IPS-NIHi7 (cell line): ENCODE results near the gene COASY.
A peak's percentile ranks its signal among the peaks of the same experiment; 100 is the strongest.

Experiments
- DNase-seq: peaks from one replicate; pipeline ENCODE4 v3.0.0; 2012; ENCODE audit warnings: mixed read lengths; ENCODE audit errors: extremely low spot score

Gene COASY

DNA sequence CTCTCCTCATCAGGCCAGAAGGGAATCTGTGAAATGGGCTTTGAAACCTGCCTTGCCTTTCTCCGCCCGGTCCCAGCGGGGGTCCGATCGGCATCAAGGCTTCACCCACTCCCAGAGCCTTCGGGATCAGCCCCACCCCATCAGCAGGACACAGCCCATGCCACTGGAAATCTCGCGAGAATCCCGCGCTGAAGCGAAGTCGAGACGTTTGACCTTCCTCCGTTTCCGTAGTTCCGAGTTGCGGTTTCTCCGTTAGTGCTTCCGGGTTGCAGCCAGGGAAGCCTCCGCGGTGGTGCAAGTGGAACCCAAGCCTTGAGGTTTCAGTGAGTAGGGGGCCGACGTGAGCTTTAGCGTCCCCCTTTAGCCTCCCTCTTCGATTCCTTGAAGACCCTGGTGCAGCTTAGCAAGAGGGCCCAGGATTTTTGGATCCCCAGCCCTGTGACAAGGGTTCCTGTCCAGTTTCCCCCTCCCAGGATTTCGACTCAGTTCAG is at the start of gene COASY:
COASY (plus strand) TSS at position 252 of the 491 bp plus-strand sequence. CDS start 475 bp downstream, outside the sequence.
- peak; percentile 97 for DNase-seq

DNA sequence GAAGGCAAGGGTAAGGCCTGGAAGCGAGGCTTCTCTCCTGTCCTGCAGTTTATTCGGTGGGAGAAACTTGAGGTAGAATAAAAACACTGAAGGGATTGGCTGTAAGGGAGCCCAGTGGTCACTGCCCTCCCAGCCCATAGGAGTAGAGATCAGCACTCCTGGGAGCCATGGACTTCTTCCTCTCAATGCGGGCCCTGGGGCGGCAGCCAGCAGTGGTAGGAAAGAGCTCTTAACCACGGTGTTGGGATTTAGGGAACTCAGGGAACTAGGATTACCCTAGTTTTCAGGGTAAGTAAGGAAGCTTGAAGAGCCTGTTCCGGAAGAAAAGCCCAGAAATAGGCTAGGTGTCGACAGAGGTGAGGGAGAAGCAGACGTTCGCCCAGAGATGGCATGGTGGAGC is 49.7 kb upstream of the COASY start:
- no peak for DNase-seq

DNA sequence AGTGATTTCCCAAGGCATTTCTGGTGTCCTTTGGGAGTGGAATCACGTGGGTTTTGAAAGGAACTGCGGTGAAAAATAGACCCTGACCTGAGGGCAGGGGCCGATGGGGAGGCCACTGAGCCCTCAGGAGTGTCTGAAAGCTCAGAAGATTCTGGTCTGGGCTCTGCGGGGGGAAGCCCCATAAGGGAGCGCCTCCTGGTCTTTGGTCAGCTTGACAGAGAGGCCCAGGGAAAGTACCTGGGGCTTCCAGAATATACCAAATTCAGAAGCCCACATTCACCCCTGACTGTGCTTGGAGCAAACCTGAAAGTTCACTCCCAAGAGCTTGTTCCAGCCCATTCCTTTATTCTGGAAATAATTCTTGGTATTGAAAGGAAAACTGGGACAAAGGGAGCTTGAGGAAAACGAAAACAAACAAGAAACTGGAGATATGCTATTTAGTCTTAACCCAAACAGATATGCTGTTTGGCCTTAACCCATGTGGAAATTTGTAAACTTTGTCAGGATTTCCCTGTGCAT is 49.2 kb upstream of the COASY start:
- peak; percentile 4 for DNase-seq

DNA sequence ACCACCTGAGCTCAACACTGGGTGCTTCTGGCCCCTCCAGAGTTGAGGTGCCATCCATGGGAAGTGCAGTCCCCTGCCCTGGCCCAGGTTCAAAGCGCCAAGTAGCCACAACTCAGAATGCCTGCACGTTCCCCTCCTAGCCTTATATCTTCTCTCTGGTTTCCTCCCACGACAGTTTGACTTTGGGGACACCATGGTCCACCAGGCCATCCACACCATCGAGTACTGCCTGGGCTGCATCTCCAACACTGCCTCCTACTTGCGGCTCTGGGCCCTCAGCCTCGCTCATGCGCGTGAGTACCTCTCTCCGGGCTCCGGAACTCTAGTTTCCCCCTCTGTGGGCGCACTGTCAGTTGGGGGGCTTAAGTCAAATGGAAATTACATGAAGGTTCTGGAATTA is 48.3 kb upstream of the COASY start:
- no peak for DNase-seq

DNA sequence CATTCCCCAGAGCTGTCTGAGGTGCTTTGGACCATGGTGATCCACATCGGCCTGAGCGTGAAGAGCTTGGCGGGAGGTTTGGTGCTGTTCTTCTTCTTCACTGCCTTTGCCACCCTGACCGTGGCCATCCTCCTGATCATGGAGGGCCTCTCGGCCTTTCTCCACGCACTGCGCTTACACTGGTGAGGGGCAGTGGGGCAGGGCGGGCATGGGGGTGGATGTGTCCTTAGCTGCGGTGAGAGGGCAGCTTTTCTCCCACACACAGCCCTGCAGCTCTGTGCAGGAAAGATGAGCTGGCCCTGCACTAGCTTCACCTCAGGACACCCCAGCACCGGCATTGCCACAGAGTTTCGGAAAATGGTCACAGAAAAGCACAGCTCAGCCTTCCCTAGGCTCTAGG is 47.7 kb upstream of the COASY start:
- no peak for DNase-seq

DNA sequence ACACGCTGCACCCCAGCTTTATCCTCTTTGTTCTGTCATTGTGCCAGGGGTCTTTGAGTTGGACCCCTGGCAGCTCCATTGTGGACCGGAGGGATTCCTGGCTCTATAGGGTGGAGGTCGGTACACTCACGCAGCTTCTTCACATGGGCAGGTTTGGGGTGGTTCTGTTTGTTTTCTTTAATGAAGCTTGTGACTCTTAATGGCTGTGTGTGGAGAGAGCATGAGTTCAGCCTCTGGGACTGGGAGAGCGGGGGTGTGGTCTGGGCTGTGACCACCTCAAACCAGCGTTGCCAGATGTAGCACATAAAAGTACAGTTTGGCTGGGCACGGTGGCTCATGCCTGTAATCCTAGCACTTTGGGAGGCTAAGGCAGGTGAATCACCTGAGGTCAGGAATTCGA is 47.1 kb upstream of the COASY start:
- DNase-seq, result no peak

DNA sequence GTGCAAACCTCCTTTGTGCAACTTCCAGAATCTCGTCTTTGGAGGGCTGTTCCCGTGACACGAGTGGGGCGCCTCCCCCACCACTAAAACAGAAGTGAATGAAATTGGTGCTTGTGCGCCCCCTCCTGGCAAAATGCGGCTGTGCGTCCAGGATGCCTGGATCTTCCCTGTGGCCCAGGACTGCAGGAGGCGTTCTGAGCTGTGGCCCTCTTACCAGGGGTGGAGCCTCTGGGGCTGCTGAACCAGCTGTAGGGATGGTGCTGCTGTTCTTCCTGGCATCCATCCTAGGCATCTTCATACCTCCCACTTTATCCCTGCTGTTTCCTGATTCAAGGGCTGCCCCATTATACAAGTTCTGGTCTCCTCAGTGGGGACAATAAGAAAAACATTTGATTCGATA is 44.4 kb upstream of the COASY start:
- DNase-seq, result peak; percentile 97

DNA sequence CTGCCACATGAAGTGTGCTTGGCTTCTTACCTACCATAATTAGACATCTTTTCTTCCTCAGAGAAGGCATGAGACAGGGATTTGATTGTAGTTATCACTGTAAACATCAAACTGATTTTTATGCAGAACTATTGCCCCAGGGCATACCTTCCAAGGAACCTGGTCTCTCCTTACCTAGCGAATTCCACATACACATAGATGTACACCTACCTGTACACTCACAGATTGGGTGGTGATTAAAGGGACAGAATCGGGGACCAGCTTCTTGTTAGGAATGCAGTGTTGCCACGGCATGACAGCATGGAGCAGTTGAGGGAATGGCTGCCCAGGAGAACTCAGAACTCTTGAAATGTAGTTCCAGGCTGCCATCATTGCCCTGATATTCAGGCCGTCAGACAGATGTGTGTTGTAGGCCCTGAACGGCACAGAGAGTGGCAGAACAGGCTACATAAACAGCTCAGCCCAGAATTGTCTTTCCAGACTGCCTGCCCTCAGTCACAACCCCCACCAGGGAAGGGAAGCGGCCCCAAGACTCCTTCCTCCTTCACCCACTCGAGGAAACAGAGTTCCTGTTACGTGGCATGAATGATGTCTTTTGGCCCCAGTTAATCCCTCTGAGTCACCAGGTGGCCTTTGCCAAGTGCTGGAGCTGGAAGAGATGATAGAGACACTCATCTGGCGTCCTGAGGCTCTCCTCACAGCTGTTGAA is 43.7 kb upstream of the COASY start:
- DNase-seq, result no peak

DNA sequence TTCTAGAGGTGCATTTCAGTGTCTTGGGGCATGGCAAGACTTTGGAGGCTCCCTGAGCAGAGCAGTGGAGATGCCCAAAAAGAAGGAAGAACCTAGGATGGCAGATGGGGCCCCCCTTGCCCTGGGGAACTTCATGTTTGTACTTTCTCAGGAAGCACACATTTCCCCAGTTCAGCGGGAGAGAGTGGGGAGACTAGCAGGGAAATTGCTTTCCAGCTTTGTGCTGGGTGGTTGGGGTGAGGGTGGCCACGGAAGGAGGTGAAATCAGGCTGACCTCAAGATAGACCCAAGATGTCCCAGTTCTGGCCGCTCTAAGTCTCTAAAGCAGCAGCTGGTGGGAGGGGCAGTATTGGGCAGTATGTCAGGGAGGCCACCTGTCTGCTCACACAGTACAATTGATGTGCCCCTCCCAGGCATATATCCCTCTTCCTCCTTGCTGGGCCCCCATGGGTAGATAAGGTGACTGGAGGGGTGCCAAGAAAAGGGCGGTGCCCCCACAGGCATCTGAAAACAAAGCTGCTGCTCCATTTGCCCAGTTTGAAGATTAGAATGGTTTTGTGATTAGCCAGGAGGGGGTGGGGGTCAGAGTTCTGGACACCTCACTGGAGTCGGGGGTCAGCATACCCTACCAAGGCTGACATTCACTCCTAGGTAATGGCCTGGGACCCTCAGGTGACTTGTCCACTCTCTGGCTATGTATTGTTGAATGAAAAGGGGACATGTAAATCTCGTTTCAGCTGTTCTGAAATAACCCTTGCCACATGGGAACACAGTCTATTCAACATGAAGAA is 43.0 kb upstream of the COASY start:
- no peak for DNase-seq

DNA sequence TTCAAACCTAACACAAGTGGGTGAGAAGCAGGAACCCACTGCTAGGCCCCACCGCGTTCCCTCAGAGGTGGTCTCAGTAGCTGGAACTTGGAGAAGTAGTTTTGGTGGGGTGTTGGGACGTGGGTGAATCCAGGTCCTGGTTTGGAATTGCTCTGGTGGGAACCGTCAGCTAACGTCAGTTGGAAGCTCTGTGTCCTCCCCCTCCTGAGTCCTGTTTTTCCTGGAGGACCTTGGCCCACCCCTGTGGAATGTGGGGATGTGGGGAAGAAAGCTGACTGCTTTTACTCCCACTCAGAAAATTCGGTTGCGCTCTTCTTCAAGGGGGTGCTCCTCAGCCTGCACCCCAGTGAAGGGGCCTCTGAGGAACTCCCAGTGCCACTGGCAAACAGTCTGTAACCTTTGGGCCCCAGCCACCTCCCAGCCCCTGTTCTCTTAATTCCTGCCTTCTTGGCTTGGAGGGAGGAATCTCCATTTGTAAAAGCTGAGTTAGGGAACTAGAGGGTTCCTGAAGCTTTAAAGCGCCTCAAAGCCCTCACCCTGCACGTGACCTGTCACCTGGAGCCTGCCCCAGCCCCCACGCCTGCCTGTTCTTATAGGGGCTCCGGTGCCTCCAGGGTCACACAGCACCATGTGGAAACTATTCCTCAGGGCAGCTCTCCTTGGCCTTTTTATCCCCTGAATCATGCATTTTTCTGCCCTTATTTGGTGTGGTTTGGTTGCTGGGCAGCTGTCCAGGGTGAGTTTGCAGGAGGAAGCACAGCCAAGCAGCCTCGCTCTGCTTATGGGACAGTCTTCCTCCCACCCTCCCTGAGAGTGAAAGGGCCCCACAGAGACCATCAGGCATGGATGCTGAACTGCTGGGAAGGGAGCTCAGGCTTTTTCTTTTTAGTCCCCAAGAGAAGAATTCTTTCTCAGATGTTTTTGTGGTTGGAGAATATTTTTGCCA is 42.1 kb upstream of the COASY start:
- DNase-seq, result peak; percentile 74

DNA sequence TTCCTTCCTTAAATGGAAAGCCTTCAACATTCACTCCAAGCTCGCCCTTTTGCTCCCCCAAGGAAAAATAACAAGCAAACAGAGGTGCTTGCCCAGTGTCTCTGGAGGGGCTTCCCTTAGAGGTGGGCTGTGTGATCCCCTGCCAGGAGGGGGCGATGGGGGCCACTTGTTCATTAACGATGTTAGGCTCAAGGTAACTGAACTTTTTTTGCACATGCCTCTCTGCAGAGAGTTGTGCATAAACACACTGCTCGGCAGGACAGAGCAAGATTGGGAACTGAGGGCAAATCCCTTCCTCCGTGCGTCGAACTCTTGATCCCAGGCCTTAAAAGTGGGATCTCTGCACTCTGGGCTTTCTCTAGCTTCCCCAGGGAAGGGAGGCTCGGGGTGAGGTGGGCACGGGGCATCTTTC is 41.4 kb upstream of the COASY start:
- DNase-seq, result no peak

DNA sequence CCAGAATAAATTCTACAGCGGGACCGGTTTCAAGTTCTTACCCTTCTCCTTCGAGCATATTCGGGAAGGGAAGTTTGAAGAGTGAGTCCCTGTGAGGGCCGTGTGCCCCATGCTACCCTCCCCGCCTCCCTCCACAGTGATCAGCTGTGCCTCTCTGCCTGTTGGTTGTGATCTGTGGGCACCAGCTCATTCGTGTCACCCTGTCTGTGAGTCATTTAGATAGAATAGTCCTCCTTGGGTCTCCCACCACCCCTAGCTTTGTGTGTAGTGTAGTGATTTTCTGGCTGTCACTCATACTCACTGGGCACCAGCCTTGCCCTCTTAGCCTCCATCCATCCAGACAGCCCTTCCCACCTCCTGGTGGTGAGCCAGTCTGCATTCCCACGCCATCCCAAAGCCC is 40.9 kb upstream of the COASY start:
- no peak for DNase-seq

DNA sequence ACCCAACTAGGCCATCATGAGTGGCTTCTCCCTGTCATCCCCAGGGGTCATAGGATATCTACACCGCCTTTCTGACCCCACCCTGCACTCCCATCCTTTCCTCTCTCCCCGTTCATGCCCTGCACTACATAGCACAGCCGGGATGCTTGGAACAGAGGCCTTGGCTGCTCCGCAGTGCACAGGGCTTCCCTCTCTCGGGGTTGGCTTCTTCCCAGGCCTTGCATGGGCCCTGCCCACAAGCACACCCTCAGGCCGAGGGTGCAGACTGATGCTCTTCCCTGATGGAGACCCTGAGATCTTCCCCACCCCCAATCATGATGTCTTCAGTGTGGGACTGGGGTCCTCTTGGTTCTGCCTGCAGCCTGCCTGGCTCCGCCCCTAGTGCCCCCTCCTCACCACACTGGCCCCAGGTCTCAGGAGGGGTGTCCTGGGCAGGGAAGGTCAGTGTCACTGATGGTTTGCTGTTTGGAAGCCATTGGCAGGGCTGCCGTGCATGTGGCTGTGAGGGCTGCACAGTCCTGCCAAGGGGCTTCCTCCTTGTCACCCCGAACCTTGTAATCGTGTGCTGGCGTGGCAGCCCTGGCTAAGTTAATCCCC is 40.2 kb upstream of the COASY start:
- no peak for DNase-seq

DNA sequence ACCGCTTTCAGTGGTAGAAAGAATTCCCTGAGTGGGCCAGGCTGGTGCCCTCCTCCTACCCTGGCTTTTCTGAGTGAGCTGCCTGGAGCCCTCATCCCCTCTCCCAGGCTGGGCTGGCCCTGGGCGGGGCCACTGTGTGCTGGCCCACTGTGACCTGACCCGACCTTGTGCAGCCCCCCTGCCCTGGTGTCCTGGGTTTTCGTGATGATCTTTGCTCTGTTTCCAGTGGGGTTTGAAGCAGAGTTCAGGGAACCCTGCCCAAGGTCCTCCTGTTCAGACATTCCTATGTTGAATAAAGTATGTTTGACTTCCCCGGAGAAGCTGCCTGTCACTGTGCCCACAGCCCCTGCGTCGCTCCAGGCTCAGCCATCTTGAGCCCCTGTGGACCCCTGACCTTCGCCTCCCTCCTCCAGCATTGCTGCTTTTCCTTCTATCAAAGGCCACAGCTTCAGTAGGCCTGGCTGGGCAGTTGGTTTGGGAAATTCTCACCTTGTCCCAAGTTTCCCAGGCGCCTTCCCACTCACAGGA is 39.6 kb upstream of the COASY start:
- no peak for DNase-seq

DNA sequence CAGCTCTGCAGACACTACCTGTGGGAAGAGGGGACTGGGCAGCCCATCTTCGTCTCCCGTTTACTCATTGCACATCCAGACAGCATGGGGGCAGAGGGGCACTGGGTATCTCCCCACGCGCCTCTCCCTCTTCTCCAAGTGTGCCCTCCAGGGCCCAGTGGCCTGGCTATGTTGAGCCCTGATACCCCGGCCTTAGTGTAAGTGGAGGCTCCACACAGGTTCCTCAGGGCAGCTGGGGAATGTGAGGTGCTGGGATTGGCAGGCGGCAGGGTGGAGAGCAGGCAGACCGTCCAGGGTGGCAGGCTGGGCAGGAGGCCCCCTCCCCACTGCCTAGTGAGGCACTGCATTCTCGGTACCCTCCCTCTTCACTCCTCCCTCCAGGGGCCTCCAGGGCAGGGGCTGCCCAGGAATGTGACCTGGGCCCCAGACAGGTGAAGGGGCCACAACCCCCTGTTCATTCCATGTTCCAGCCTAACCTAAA is 39.1 kb upstream of the COASY start:
- no peak for DNase-seq

DNA sequence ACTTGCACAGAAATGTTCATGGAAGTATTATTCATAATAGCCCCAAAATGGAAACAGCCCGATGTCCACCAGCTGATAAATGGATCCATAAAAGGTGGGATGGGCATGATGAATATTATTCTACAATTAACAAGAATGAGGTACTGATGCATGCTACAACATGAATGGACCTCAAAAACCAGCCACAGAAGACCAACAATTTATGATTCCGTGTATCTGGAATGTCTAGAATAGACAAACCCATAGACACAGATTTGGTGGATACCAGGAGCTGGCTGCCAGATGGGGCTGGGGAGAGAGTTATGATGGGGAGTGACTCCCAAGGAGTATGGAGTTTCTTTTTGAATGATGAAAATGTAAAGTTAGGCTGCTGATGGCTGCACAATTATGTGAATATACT is 36.7 kb upstream of the COASY start:
- DNase-seq, result no peak

DNA sequence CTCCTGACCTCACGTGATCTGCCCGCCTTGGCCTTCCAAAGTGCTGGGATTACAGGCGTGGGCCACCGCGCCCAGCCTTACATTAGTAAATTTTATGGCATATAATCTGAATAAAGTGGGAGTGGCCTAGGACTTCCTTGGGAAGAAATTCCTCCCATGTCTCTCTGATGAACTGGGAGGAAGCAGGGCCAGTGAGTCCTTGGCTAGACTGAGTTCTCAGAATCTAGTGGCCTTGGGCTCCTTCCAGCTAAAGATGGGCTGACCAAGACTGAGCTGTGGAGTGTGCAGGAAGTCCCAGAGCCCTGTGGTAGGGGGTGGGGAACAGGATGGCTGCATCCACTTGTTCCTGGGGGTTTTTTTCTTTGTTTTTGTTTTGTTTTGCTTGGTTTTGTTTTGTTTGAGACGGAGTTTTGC is 35.9 kb upstream of the COASY start:
- no peak for DNase-seq

DNA sequence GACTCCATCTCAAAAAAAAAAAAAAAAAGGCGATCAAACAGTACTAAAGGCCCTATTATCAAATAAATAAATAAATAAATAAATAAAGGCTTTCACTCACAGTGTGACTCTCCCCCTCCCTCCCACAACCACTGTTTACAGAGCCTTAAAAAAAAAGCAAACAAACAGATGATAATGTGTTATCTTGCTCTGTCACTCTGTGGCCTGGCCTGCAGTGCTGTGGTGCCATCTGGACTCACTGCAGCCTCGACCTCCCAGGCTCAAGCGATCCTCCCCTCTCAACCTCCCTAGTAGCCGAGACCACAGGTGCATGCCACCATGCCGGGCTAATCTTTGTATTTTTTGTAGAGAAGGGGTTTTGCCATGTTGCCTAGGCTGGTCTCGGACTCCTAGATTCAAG is 34.0 kb upstream of the COASY start:
- no peak for DNase-seq

DNA sequence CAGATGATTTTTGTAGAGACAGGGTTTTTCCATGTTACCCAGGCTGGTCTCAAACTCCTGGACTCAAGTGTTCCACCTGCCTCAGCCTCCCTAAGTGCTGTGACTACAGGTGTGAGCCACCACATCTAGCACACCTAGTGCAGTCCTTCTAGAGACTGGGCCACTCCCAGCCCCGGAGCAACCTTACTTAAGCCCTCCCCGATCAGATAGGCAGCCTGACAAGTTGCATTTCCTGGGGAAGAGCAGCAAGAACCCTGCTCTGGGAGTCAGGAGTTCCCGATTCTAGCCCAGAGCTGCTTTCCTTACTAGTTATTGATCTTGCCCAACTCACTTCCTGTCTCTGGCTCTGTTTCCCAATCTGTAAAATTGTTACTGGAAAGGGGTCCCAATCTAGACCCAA is 32.9 kb upstream of the COASY start:
- DNase-seq, result no peak

DNA sequence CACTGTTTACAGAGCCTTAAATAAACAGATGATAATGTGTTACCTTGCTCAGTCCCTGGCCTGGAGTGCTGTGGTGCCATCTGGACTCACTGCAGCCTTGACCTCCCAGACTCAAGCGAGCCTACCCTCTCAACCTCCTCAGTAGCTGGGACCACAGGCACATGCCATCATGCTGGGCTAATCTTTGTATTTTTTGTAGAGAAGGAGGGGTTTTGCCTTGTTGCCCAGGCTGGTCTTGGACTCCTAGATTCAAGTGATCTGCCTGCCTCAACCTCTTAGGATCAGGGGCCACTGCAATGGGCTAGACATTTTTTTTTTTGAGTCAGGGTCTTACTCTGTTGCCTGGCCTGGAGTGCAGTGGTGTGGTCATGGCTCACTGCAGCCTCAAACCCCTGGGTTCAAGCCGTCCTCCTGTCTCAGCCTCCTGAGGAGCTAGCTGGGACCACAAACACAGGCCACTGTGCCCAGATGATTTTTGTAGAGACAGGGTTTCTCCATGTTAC is 30.9 kb upstream of the COASY start:
- no peak for DNase-seq
